ENCODE data around the gene USHBP1.

- TF ChIP-seq CTCF (IDR thresholded peaks at IDR 0.05) = no peak
- TF ChIP-seq POLR2A (IDR thresholded peaks at IDR 0.05) = no peak
These were observed 17.1 kb upstream of the USHBP1 start, which contains the start of gene ANKLE1 for GRCh38 chr19:17281391-17282304.

Data from testis (tissue), 2 donors.